ENCODE measurements around the gene HS2ST1. TPM values are rescaled to one million over a fixed set of nuclear protein-coding genes. Genes with fewer than 3 reads are reported as not detected.

Gene HS2ST1
- total RNA-seq, 1 donor from 2014 or later = 19.0 TPM

GRCh38 chr1:86905875-86906274 is 8.6 kb upstream of the HS2ST1 start:
- ATAC-seq = no peak
- Histone ChIP-seq H3K27me3 (ENCODE audit: low read depth) (no peaks in the 10 kb centered on the region), H3K9me3 (no peaks in the 10 kb centered on the region), H3K4me1 (peaks cover 8% of the 10 kb centered on the region), H3K27ac (no peak overlapping the region), H3K4me3 (no peak overlapping the region), H3K36me3 (peaks cover 32% of the 10 kb centered on the region)
- TF ChIP-seq, protein P1, sequence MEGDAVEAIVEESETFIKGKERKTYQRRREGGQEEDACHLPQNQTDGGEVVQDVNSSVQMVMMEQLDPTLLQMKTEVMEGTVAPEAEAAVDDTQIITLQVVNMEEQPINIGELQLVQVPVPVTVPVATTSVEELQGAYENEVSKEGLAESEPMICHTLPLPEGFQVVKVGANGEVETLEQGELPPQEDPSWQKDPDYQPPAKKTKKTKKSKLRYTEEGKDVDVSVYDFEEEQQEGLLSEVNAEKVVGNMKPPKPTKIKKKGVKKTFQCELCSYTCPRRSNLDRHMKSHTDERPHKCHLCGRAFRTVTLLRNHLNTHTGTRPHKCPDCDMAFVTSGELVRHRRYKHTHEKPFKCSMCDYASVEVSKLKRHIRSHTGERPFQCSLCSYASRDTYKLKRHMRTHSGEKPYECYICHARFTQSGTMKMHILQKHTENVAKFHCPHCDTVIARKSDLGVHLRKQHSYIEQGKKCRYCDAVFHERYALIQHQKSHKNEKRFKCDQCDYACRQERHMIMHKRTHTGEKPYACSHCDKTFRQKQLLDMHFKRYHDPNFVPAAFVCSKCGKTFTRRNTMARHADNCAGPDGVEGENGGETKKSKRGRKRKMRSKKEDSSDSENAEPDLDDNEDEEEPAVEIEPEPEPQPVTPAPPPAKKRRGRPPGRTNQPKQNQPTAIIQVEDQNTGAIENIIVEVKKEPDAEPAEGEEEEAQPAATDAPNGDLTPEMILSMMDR (IDR thresholded peaks at IDR 0.05) = no peak
- DNase-seq = no peak
- intact Hi-C loops (cut with DNase I) = no loop called here

GRCh38 chr1:86906419-86906818 is 8.0 kb upstream of the HS2ST1 start:
- H3K27me3 ChIP-seq (ENCODE audit: low read depth) = no peaks in the 10 kb centered on the region
- H3K27ac ChIP-seq = no peak overlapping the region
- no peaks in the 10 kb centered on the region for H3K9me3 ChIP-seq
- peaks cover 14% of the 10 kb centered on the region for H3K4me1 ChIP-seq
- H3K4me3 ChIP-seq = no peak overlapping the region
- no peak for ATAC-seq
- TF ChIP-seq, protein P1 (IDR thresholded peaks at IDR 0.05) = no peak
- no peak for DNase-seq
- H3K36me3 ChIP-seq = peaks cover 28% of the 10 kb centered on the region
- intact Hi-C loops (cut with DNase I) = no loop called here

GRCh38 chr1:86912281-86912900 is 2.0 kb upstream of the HS2ST1 start:
- Histone ChIP-seq H3K9me3 (no peaks in the 10 kb centered on the region), H3K27ac (no peak overlapping the region), H3K27me3 (ENCODE audit: low read depth) (no peaks in the 10 kb centered on the region), H3K4me3 (peak overlapping the region; percentile 84), H3K4me1 (peaks cover 35% of the 10 kb centered on the region), H3K36me3 (peaks cover 14% of the 10 kb centered on the region)
- DNase-seq (no peak), ATAC-seq (no peak)
- TF ChIP-seq, protein P1 (IDR thresholded peaks at IDR 0.05) = no peak
- intact Hi-C loops (cut with DNase I) = no loop called here

- intact Hi-C loops (cut with DNase I) = no loop called here
- Histone ChIP-seq H3K27ac (peak overlapping the region; percentile 91), H3K27me3 (ENCODE audit: low read depth) (no peaks in the 10 kb centered on the region), H3K4me1 (peaks cover 35% of the 10 kb centered on the region), H3K9me3 (no peaks in the 10 kb centered on the region), H3K36me3 (peaks cover 14% of the 10 kb centered on the region), H3K4me3 (peak overlapping the region; percentile 84)
- TF ChIP-seq, protein P1 (IDR thresholded peaks at IDR 0.05) = no peak
- ATAC-seq = no peak
- DNase-seq = no peak
Measured at GRCh38 chr1:86913399-86913895, 988 bp upstream of the HS2ST1 start.

DNA sequence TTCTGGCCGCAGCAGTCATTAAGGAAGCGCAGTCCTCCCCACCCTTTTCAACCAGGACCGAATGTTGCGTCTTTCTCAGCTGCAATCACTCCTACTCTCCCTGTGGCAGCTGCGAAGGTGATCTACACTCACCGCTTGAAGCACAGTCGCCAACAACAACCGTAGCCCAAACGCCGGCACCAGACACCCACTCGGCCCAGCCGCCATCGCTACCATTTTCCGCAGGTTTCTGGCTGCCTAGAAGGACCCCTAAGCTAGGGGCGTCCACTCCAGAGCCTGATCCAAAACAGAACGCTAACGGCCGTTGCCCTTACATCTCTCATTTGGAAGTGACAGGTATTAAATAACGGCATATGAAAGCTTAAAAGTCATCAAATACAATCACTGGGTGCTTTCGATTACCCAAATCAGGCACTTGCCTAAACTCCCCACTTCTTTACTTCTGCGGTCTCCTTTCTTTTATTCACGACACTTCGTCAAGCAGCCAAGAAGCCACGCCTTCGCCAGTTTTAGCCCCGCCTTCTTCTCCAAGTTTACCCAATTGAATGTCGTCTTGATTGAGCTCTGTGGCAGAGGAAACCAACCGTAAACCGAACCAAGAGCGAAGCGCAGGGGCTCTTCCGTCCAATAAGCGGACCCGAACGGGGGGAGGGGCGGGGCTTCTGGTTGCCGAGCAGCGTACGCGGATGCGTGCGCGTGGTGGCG is 387 bp upstream of the HS2ST1 start, which contains the start of gene SELENOF:
TSS of gene SELENOF (minus strand) at position 231 of the 705 bp plus-strand sequence. CDS start at position 216, 15 bp downstream.
- ATAC-seq (peak; percentile 98 to 99), DNase-seq (peak; percentile 99)
- Histone ChIP-seq H3K9me3 (no peaks in the 10 kb centered on the region), H3K4me1 (peaks cover 35% of the 10 kb centered on the region), H3K4me3 (peak within 1 kb of the TSS; percentile 84), H3K27me3 (ENCODE audit: low read depth) (no peaks in the 10 kb centered on the region), H3K36me3 (peaks cover 13% of the 10 kb centered on the region), H3K27ac (peak within 1 kb of the TSS; percentile 91)
- intact Hi-C loops (cut with DNase I) = no loop called here
- TF ChIP-seq, protein P1 (IDR thresholded peaks at IDR 0.05) = no peak
